Measurements from ENCODE around the gene UGCG.

UGCG gene

GRCh38 chr9:111979561-111979960 lies 82.9 kb downstream of the UGCG start:
- no peak overlapping the region for H3K4me3 ChIP-seq (ENCODE audit: low read depth, low read length)

DNA sequence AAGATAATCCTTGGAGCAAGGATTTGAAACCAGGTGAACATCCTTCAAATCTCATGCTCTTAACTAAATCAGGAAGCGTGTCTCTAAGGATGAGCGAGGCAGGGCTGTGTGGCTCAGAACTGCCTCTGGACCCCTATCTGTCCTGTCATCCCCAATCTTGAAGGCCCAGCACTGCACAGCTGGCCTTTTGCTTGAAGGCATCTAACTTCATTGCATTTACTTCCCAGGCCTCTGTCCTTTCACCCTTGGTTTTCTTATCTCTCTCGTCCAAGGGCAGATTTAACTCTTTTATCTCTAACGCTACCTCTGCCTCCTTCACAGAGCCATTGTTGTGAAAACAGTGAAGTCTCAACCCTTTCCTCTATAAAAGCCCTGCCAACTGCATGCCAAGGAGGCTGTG lies 83.8 kb downstream of the UGCG start:
- H3K4me3 ChIP-seq (ENCODE audit: low read depth, low read length): no peak overlapping the region

DNA sequence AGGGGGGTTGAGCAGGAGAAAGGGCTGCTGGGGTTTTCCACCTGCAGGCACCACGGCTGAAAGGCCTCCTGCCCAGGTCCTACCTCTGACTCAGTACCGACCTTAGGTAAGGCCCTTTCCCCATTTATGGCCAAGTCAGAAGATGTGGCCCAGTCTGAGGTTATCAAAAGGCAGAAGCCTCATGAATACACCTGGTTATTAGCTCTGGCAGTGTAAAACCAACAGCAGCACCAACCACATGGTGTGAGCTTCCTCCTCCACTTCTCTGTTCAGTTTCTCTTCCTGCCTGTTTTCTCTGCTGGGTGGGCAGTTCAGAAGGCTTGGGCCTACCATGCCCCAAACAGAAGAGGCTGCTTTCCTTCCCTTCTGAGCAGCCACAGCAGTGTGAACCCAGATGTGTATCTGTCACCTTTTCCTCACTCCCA lies 86.9 kb downstream of the UGCG start:
- no peak overlapping the region for H3K4me3 ChIP-seq (ENCODE audit: low read depth, low read length)

DNA sequence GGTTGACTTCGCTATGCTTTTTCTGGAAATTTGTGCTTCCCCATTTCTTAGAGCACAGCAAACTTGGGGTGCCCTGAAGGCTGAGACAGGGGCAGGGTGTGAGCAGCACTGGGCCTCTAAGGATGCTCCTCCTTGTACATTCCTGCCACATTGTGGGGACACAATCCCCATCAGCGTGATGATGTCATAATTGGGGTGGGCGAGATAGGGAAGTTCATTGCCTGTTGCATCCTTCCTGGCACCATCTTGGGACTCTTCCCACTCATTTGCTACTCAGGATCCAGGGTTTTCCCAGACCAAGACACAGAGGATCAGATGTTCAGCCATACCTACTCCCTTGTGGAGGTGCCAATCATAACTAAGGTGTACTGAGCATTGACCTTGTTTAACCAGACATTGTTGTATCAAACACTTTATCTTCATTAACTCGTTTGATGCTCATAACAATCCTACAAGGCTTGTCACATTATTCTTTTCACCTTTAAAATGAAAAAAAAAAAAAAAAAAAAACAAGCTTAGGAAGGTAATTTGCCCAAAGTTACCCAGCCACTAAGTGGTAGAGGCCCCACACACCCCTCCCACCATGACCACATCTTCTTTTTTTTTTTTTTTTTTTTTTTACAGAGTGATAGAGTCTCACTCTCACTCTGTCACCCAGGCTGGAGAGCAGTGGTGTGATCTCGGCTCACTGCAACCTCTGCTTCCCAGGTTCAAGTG lies 87.6 kb downstream of the UGCG start:
- H3K4me3 ChIP-seq (ENCODE audit: low read depth, low read length): no peak overlapping the region
